GM18873 (cell line): Measurements from ENCODE around the gene CLIC5.
"Not testable (repeated sequence)": the region's sequence is repeated elsewhere in the genome, so short reads cannot be mapped to it uniquely, and the experiment has no call there.

Source experiments
- ATAC-seq: cut with Tn5 transposase; IDR thresholded peaks from one replicate; pipeline ENCODE4 v1.9.1; 2021; ENCODE audit warnings: mild to moderate bottlenecking, moderate library complexity, moderate number of reproducible peaks; ENCODE audit not compliant: unreplicated experiment, low FRiP score

Gene CLIC5

GRCh38 chr6:45929421-45930361 lies 86.0 kb downstream of the CLIC5 start:
- ATAC-seq = no peak

- ATAC-seq = no peak
These were observed 86.8 kb downstream of the CLIC5 start for GRCh38 chr6:45928721-45929305.

GRCh38 chr6:45927421-45928320 lies 88.0 kb downstream of the CLIC5 start:
- no peak for ATAC-seq

GRCh38 chr6:45926423-45926822 lies 89.2 kb downstream of the CLIC5 start:
- ATAC-seq = not testable (repeated sequence)

- ATAC-seq = no peak
These were observed 90.8 kb downstream of the CLIC5 start for GRCh38 chr6:45924763-45925342.

- ATAC-seq = peak; percentile 62
These were observed 91.7 kb downstream of the CLIC5 start for GRCh38 chr6:45923831-45924391.

GRCh38 chr6:45922728-45923351 lies 92.8 kb downstream of the CLIC5 start:
- ATAC-seq = no peak

- no peak for ATAC-seq
These were observed 93.9 kb downstream of the CLIC5 start for GRCh38 chr6:45921691-45922281.

- ATAC-seq = peak; percentile 67
These were observed 94.7 kb downstream of the CLIC5 start for GRCh38 chr6:45920819-45921511.

- no peak for ATAC-seq
These were observed 98.2 kb downstream of the CLIC5 start for GRCh38 chr6:45917439-45917838.

- no peak for ATAC-seq
These were observed 99.0 kb downstream of the CLIC5 start for GRCh38 chr6:45916692-45917091.

GRCh38 chr6:45915780-45916468 lies 99.7 kb downstream of the CLIC5 start:
- no peak for ATAC-seq

GRCh38 chr6:45911691-45912090 lies 104.0 kb downstream of the CLIC5 start:
- ATAC-seq = no peak

- ATAC-seq = no peak
These were observed 111.7 kb downstream of the CLIC5 start for GRCh38 chr6:45903959-45904358.

GRCh38 chr6:45902984-45903383 lies 112.7 kb downstream of the CLIC5 start:
- ATAC-seq = no peak

- ATAC-seq = no peak
These were observed 113.7 kb downstream of the CLIC5 start for GRCh38 chr6:45901767-45902650.
